Activated gamma-delta T cell treated with Interleukin-2 at 50 U/mL for 16 hours (primary cell): Measurements from ENCODE around the gene ANKS1B.
"Not testable (repeated sequence)": the region's sequence is repeated elsewhere in the genome, so short reads cannot be mapped to it uniquely, and the experiment has no call there.

Experiments used
- DNase-seq: peaks from one replicate; pipeline ENCODE4 v3.0.0-alpha.2; 2020

ANKS1B gene

GRCh38 chr12:99250091-99250490, 734.6 kb downstream of the ANKS1B start:
- no peak for DNase-seq

DNA sequence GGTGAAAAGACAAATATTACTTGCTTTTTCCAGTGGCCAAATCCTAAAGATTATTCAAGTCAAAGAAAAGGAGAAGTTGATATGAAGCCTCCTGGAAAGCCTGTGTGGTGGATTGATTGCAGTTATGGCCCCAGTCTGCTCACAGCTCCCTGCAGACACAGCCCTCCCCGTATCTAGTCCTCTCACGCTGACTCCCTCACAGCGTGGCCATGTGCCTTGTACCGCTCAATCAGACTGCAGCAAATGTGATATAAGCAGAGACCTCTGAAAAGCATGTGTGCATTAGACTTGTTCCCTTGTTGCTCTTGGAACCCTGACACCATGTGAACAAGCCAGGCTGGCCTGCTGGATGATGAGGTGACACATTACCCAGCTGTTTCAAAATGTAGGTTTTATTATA, 735.2 kb downstream of the ANKS1B start:
- DNase-seq: no peak

- DNase-seq: not testable (repeated sequence)
These were observed 746.7 kb downstream of the ANKS1B start for GRCh38 chr12:99237907-99238538.

GRCh38 chr12:99235381-99235780, 749.4 kb downstream of the ANKS1B start:
- DNase-seq: no peak

DNA sequence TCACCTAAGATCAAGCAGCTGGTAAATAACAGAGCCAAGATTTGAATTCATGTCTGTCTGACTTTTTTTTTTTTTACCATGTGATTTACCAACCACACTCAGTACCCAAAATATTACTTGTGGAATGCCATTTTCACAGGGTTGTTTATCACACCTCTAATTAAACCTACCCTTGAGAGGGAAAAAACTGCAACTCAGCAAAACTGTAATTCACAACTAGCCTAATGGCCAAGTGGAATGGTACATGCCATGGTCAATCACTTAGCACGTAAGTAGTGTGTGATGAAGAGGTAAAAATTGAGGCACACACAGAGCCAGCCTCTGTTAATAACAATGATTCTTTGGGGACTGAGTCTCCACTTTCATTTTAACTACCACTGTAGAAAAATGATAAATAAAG, 750.0 kb downstream of the ANKS1B start:
- DNase-seq: no peak

GRCh38 chr12:99232324-99232723, 752.4 kb downstream of the ANKS1B start:
- DNase-seq: no peak

DNA sequence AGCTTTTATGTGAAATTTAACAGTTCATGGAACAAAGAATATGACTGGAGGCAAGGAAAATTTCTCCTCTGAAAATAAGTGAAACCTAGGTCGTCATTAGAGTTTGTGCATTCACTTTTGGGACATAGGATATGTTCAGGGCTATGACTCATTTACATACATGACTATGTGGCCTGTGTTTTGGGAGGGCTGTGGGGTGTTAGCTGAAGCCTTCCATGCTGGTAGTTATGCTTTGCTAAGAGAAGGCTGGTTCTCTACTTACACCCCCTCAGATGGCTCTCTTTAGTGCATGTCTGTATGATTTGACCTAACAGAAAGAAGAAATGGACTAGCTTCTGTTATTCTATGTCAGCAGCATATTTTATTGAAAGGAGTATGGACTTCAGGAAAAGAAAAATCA, 753.7 kb downstream of the ANKS1B start:
- DNase-seq: no peak

DNA sequence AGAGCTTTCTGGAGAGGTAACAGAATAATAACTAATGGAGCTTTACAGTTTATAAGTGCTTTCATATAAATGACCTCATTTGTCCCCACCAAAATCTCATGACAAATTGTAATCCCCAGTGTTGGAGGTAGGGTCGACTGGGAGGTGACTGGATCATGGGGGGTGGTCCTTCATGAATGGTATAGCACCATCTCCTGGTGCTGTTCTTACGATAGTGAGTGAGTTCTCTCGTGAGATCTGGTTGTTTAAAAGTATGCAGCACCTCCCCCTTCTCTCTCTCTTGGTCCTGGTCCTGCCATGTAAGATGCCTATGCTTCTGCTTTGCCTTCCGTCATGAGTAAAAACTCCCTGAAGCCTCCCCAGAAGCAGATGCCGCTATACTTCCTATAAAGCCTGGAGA, 760.5 kb downstream of the ANKS1B start:
- DNase-seq: no peak

DNA sequence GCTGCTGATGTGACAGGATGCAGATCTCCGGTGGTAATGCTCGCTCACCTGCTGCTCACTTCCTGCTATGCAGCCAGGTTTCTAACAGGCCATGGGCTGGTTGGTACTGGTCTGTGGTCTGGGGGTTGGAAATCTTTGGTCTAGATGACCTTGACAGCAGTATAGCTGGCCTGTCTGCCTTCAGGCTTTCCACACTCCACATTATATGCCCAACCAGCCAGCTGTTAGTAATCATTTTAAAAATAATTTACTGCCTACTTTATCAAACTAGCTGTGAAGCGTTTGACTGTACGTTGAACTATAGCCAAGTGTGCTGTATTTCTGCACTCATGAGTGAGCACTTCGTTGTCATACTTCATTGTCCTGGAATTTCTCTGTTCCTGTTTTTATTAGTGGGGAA, 761.2 kb downstream of the ANKS1B start:
- no peak for DNase-seq

DNA sequence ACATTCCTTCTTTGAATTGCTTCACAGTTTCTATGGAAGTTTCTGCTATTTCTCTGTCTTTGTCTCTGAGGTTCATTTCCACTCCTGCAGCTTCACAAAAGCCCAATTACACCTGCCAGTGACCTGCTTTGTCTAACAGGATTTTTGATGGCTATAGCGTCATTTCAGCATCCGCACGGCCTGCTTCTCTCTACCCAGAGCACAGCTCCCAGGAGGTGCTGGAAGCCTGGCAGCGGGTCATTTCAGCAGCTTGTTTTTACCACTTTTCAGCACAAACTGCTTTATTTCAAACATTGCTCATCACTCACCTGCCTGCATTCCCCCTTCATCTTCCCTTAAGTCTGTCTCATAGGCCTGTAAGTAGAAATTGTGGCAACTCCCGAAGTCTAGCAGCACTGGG, 771.7 kb downstream of the ANKS1B start:
- DNase-seq: no peak

- no peak for DNase-seq
These were observed 772.5 kb downstream of the ANKS1B start for GRCh38 chr12:99212275-99212674.

DNA sequence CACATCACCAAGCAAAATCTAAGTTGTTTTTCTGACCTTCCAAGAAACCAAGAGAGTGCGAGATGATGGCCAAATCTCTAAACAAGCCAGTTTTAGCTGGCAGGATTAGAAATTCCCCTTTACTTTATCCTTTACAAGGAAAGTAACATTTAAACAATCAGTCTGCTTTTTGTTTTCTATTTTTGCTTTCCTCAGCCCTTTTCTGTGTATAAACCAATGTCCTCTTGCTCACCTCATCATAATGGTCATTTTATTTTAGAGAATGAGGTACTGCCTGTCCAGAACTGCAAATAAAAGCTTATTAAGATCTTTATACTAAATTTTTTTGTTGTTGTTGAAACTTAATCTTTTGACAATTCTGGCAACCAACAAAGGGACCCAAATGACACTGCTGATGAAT, 779.6 kb downstream of the ANKS1B start:
- no peak for DNase-seq

DNA sequence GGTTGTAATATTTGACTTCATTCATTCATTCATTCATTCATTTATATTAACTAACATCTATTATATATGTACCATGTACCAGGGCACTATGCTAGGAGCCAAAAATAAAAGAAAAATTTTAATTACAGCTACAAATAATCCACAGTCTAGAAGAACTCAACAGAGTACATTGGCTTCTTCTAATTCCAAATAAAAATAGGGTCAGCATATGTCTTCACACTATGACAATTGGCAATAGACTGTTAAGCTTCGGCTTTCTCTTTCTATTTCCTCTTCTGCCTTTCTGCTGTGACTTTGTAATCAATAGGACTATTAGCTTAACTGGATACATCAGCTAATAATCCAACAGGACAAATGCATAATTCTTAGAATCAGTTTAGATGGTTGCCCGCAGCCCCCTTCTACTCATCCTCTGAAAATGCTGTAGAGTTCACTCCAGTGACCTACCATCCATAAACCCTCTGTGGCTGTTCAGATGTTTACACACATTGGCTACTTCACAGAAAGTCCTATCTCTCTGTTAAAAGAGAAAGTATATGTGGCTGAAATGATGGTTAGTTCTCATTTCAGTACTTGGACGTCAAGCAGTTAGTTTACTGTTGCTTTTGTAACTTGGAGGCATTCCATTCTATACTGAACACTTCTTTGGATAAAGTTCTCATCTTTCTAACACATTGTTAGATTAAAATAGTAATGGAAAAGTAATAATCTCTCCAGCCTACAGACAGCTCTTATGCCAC, 782.7 kb downstream of the ANKS1B start:
- no peak for DNase-seq

DNA sequence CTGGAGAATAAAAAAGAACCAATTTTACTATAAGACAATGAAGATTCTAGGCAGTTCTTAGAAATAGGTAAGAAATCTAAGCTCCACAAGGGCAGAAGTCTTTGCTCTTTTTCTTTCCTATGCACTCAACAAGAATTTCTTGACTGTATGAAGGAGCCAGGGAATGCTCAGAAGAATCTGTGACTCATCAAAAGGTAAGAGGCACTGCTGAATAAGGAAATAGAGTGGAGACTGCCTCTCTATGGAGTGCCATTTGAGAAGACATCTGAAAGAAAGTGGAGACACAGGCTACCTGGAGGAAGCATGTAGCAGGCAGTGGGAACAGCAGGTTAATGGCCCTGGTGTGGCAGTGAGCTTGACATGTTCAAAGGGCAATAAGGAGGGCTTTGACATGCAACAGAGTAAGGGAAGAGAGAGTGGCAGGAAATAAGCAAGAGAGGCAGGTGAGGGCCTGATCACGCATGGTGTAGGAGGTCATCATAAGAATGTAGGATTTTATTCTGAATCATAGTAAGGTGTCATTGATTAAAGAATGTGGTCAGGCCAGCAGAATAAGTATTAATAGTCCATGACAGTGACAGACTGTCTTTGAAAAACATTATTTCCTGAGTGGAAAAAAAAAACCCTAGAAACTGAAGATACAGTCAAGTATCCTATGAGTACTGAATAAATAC, 783.9 kb downstream of the ANKS1B start:
- DNase-seq: no peak

GRCh38 chr12:99195474-99195873, 789.3 kb downstream of the ANKS1B start:
- no peak for DNase-seq

DNA sequence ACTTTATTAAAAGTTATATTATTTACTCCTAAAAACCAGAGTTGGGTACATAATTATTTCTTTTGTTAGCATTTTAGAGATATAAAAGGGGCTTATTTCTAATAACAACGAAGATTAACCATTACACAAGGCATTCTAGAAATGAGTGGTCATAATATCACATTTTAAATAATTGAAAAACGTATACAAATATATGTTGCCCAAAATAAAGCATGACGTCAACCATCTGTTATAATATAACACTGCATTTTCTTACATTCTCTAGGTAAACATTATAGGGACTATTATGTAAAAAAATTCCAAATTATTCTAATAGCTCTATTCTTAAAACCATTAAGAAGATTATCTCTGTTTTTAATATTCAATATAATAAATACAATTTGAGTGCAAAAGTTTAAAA, 792.2 kb downstream of the ANKS1B start:
- no peak for DNase-seq

DNA sequence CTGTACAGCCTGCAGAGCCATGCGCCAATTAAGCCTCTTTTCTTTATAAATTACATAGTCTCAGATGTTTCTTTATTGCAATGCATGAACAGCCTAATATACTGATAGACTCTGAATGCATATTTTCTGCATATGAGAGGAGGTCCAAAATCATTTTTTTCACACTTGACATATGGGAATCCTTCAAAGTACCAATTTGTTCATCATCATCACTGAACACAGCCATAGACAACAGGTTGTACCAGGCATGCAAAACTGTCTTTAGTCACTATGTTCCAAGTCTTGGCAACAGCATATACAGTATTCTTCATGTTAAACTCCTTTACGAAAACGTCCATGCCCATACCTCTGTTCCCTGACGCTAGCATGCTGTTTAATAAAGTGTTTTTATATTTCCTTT, 807.9 kb downstream of the ANKS1B start:
- no peak for DNase-seq

DNA sequence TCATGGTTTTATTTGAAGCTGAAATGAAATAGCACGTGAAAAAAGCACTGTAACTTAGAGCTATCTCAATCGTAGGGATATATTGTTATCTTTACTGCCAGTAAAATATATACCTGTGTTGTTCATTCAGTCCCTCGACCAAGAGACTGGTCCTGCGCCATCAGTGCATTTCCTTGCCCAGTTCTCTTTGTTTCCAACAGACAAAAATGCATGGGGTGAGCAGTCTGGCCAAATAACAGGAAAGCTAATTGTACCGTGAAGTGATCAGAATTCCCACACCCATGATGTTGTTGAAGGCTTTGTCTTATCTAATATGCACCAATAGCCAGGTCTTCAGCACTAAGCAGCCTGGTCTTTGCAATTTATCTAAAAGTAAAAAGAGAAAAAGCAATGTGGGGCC, 814.3 kb downstream of the ANKS1B start:
- no peak for DNase-seq

GRCh38 chr12:99170037-99170436, 814.7 kb downstream of the ANKS1B start:
- no peak for DNase-seq

DNA sequence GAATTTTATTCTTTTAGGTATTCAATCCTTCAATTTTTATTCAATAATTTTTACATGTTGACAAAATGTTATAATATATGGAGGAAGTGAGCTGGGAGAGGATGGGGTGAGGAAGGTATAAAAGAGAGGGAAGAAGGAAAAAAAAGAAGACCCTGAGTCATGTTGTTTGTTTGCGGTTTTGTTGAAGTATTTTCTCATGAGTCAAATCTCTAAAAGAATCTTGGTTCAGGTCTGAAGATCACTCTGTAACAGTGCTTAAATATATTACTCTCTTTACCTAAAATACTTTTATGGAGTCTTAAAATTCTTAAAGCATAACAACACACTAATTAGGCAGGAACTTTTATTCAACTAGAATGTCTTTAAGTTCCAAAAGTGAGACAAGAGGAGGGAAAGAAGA, 826.8 kb downstream of the ANKS1B start:
- DNase-seq: no peak

GRCh38 chr12:99154983-99155336, 829.8 kb downstream of the ANKS1B start:
- DNase-seq: no peak

DNA sequence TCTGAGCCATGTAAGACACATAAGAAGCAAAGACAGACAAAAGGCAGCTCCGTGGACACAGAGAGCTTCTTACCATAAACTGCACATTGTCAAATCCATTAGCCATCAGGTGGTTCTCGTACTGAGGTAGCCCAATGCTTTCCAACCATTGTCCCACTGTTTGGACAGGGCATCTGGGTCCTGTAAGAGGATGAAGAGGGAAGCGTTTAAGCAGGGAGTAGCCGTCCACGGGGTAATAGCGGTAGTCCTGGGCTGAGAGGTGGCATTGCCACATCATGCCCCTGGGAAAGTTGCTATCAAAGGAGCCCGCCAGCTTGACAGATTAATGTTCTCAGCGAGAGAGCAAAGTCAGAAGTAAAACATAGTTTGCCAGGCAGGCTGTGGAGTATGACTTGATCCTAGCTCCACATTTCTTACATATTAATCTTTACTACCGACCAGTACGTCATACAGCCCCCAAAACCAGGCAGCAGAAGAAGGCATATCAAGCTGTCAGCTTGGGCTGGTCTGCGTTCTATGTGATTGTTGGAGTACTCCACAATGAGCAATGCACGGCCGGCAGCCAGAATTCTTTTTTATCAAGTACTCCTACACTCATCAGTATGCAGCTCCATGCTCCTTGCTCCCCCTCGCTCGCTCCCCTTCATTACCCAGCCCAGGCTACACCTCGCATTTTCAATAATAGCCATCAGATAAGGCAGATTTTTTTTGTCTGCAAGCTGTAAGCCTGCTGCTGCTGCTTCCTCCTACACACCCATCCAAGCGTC, 830.3 kb downstream of the ANKS1B start:
- DNase-seq: no peak

- no peak for DNase-seq
These were observed 831.4 kb downstream of the ANKS1B start for GRCh38 chr12:99153293-99153692.

DNA sequence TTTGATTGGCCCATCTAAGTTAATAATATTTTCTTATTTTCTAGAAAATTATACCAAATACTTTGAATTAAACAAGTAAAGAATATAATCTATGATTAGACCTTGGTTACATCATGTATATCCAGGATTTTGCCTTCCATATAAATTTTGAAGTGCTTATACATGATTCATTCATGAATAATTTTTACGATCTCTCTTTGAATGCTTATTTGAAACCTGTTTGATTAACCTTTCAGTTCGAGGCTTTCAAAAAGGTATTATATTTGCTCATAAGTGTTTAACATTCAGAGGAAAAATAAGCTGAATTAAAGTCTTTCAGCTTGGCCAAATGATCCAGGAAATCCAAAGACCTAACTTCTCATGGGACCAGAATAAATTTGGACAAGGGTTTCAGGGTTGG, 832.4 kb downstream of the ANKS1B start:
- no peak for DNase-seq
